ENCODE results near the gene MOSMO.

GRCh38 chr16:22004341-22004740 is 3.6 kb upstream of the MOSMO start:
- TF ChIP-seq CTCF (conservative IDR thresholded peaks at IDR 0.05; ENCODE audit: low read depth, low read length) (no peak), CEBPB (IDR thresholded peaks at IDR 0.05; ENCODE audit: low read depth, low read length) (no peak), RFX5 (IDR thresholded peaks at IDR 0.05; ENCODE audit: low read depth, low read length) (no peak)
